GM19372 (cell line): ENCODE data around the gene KIF5B.
"Not testable (repeated sequence)": the region's sequence is repeated elsewhere in the genome, so short reads cannot be mapped to it uniquely, and the experiment has no call there.

Experiments used
- ATAC-seq: cut with Tn5 transposase; IDR thresholded peaks from one replicate; pipeline ENCODE4 v1.9.1; 2021; ENCODE audit warnings: mild to moderate bottlenecking, low read depth, moderate library complexity; ENCODE audit not compliant: unreplicated experiment

Gene KIF5B

GRCh38 chr10:32023264-32023663 lies 33.0 kb downstream of the KIF5B start:
- ATAC-seq = no peak

GRCh38 chr10:32017044-32017443 lies 39.2 kb downstream of the KIF5B start:
- ATAC-seq = no peak

- no peak for ATAC-seq
Measured at GRCh38 chr10:32015386-32015785, 40.8 kb downstream of the KIF5B start.

GRCh38 chr10:32007026-32007425 lies 49.2 kb downstream of the KIF5B start:
- no peak for ATAC-seq

- no peak for ATAC-seq
Measured at GRCh38 chr10:32005050-32005449, 51.2 kb downstream of the KIF5B start.

- no peak for ATAC-seq
Measured at GRCh38 chr10:32004161-32004591, 52.0 kb downstream of the KIF5B start.

- ATAC-seq = no peak
Measured at GRCh38 chr10:32002531-32002930, 53.7 kb downstream of the KIF5B start.

GRCh38 chr10:32000937-32001336 lies 55.3 kb downstream of the KIF5B start:
- ATAC-seq = no peak

- no peak for ATAC-seq
Measured at GRCh38 chr10:31999836-32000235, 56.4 kb downstream of the KIF5B start.

- ATAC-seq = no peak
Measured at GRCh38 chr10:31999070-31999660, 57.1 kb downstream of the KIF5B start.

- no peak for ATAC-seq
Measured at GRCh38 chr10:31994926-31995325, 61.3 kb downstream of the KIF5B start.

GRCh38 chr10:31990937-31991336 lies 65.3 kb downstream of the KIF5B start:
- no peak for ATAC-seq

- ATAC-seq = not testable (repeated sequence)
Measured at GRCh38 chr10:31987786-31988185, 68.4 kb downstream of the KIF5B start.

- no peak for ATAC-seq
Measured at GRCh38 chr10:31982111-31982510, 74.1 kb downstream of the KIF5B start.

- ATAC-seq = no peak
Measured at GRCh38 chr10:31980471-31980870, 75.8 kb downstream of the KIF5B start.

- ATAC-seq = not testable (repeated sequence)
Measured at GRCh38 chr10:31979071-31979470, 77.2 kb downstream of the KIF5B start.

GRCh38 chr10:31978156-31978483 lies 78.1 kb downstream of the KIF5B start:
- no peak for ATAC-seq

GRCh38 chr10:31977440-31978155 lies 78.6 kb downstream of the KIF5B start:
- ATAC-seq = no peak

GRCh38 chr10:31975157-31975765 lies 81.0 kb downstream of the KIF5B start:
- no peak for ATAC-seq

GRCh38 chr10:31974434-31975124 lies 81.6 kb downstream of the KIF5B start:
- no peak for ATAC-seq

- ATAC-seq = no peak
Measured at GRCh38 chr10:31972519-31973041, 83.6 kb downstream of the KIF5B start.
